CD4-positive, alpha-beta memory T cell (primary cell): ENCODE data around the gene RNF8. TPM values are rescaled to one million over a fixed set of nuclear protein-coding genes. Genes with fewer than 3 reads are reported as not detected.
A peak's percentile ranks its signal among the peaks of the same experiment; 100 is the strongest.

Source experiments
- CTCF ChIA-PET: fragments of 350-600 bp; sonication (Branson Sonifier 250); formaldehyde crosslinking; loops from one replicate; lab custom pipeline; 2021; ENCODE audit warnings: inconsistent platforms; ENCODE audit not compliant: partially characterized antibody; lab: Charles Lee
- POLR2A ChIA-PET: fragments of 350-600 bp; sonication (Branson Sonifier 250); formaldehyde crosslinking; loops from one replicate; lab custom pipeline; 2021; ENCODE audit not compliant: partially characterized antibody; lab: Charles Lee
- DNase-seq, 5 donors: peaks; one replicate each; pipeline versions ENCODE4 v3.0.0 to v3.0.0-alpha.2; 2020 to 2022; ENCODE audit warnings: mixed read lengths in 1 of 5
- H3K27ac ChIP-seq: one replicate; pipeline ENCODE4 v1.7.0; 2013; ENCODE audit warnings: low read depth, low read length
- H3K27me3 ChIP-seq: 2 replicates; pipeline ENCODE4 v1.7.0; 2013; ENCODE audit warnings: mild to moderate bottlenecking, low read length, moderate library complexity; ENCODE audit not compliant: insufficient read depth
- H3K36me3 ChIP-seq: 2 replicates; pipeline ENCODE4 v1.7.0; 2013; ENCODE audit warnings: mild to moderate bottlenecking, low read length, moderate library complexity; ENCODE audit not compliant: insufficient read depth
- H3K4me1 ChIP-seq: 2 replicates; pipeline ENCODE4 v1.7.0; 2013; ENCODE audit warnings: mild to moderate bottlenecking, low read length, moderate library complexity; ENCODE audit not compliant: insufficient read depth
- H3K4me3 ChIP-seq, 2 donors: one replicate each; pipeline ENCODE4 v1.7.0; 2013; ENCODE audit warnings: low read length in 2 of 2, mild to moderate bottlenecking in 1 of 2
- H3K9me3 ChIP-seq, 2 donors: one replicate each; pipeline ENCODE4 v1.7.0; 2013; ENCODE audit warnings: low read length in 2 of 2, control low read depth in 1 of 2; ENCODE audit not compliant: control insufficient read depth in 1 of 2
- H3K27ac Mint-ChIP-seq, 7 donors: one replicate each; pipeline ENCODE4 v1.8.0; 2020 to 2021; ENCODE audit warnings: mixed read lengths in 7 of 7, mild to moderate bottlenecking in 6 of 7, inconsistent platforms in 3 of 7, moderate library complexity in 3 of 7
- H3K27me3 Mint-ChIP-seq, 2 donors: one replicate each; pipeline ENCODE4 v1.8.0; 2020 to 2021; ENCODE audit warnings: mixed read lengths in 2 of 2
- H3K36me3 Mint-ChIP-seq, 2 donors: one replicate each; pipeline ENCODE4 v1.8.0; 2020 to 2021; ENCODE audit warnings: mixed read lengths in 2 of 2, inconsistent platforms in 1 of 2, mild to moderate bottlenecking in 1 of 2
- H3K4me1 Mint-ChIP-seq, 4 donors: one replicate each; pipeline ENCODE4 v1.8.0; 2020 to 2021; ENCODE audit warnings: mixed read lengths in 4 of 4, mild to moderate bottlenecking in 1 of 4
- H3K4me3 Mint-ChIP-seq, 8 donors: one replicate each; pipeline ENCODE4 v1.8.0; 2020 to 2021; ENCODE audit warnings: mixed read lengths in 8 of 8, mild to moderate bottlenecking in 7 of 8, moderate library complexity in 6 of 8, inconsistent platforms in 3 of 8
- H3K9me3 Mint-ChIP-seq, 8 donors: one replicate each; pipeline ENCODE4 v1.8.0; 2020 to 2021; ENCODE audit warnings: mixed read lengths in 8 of 8, mild to moderate bottlenecking in 5 of 8, inconsistent platforms in 3 of 8, moderate library complexity in 1 of 8
- intact Hi-C: fragments of 100-400 bp; cut with micrococcal nuclease; formaldehyde crosslinking; loops from one replicate; pipeline ENCODE4 v1.15.1; 2023
- polyA plus RNA-seq, 2 donors: library from polyadenylated mRNA; unstranded; fragments of 300-500 nt; fragmentation: Illumina TruSeq; gene quantifications; one replicate each; pipeline ENCODE4 v1.2.3, GENCODE V29; 2021
- total RNA-seq, 2 experiments: library from RNA; stranded (reverse); gene quantifications; one replicate each; pipeline ENCODE4 v1.2.3, GENCODE V29; 2021

Gene RNF8
- total and polyA plus RNA-seq, 4 experiments from 2014 or later, result 14.2 to 17.2 (median 15.7) TPM

- intact Hi-C loops, result no loop called here
- no peak overlapping the region for H3K4me3 ChIP-seq
- CTCF ChIA-PET, result interaction anchor here (0.6 kb wide), 1 partner anchor 490 kb away, joined by 3 read pairs; no protein-coding TSS in a partner anchor
- peaks cover 26 to 54% of the 10 kb centered on the region in 2 donors for H3K36me3 Mint-ChIP-seq
- H3K27me3 ChIP-seq, result no peaks in the 10 kb centered on the region
- H3K4me1 Mint-ChIP-seq, result peaks cover 0 to 11% (median 5%) of the 10 kb centered on the region in 4 donors
- no peaks in the 10 kb centered on the region for H3K9me3 Mint-ChIP-seq
- DNase-seq, result no peak
- H3K27me3 Mint-ChIP-seq, result no peaks in the 10 kb centered on the region
- H3K27ac ChIP-seq, result no peak overlapping the region
- H3K4me1 ChIP-seq, result no peaks in the 10 kb centered on the region
- H3K36me3 ChIP-seq, result peaks cover 28% of the 10 kb centered on the region
- no peaks in the 10 kb centered on the region for H3K9me3 ChIP-seq
- peak overlapping the region in 3 of 7 donors; percentile 16 to 81 (median 25) for H3K27ac Mint-ChIP-seq
- POLR2A ChIA-PET, result no interaction called here
- no peak overlapping the region for H3K4me3 Mint-ChIP-seq
Measured at GRCh38 chr6:37369321-37370201, 15.8 kb downstream of the RNF8 start.

GRCh38 chr6:37371154-37372083, 17.6 kb downstream of the RNF8 start:
- Mint-ChIP-seq H3K27me3 (no peaks in the 10 kb centered on the region), H3K36me3 (peaks cover 30 to 65% of the 10 kb centered on the region in 2 donors), H3K9me3 (no peaks in the 10 kb centered on the region), H3K4me3 (no peak overlapping the region), H3K4me1 (peaks cover 0 to 7% (median 4%) of the 10 kb centered on the region in 4 donors), H3K27ac (peak overlapping the region in 2 of 7 donors; percentile 13 to 23)
- intact Hi-C loops, result no loop called here
- no peaks in the 10 kb centered on the region for H3K9me3 ChIP-seq
- DNase-seq, result no peak
- POLR2A ChIA-PET, result no interaction called here
- H3K27me3 ChIP-seq, result no peaks in the 10 kb centered on the region
- no peak overlapping the region for H3K27ac ChIP-seq
- H3K4me1 ChIP-seq, result no peaks in the 10 kb centered on the region
- CTCF ChIA-PET, result interaction anchor here (1.1 to 1.7 kb wide), 2 partner anchors 46 to 85 kb away, joined by 3 to 10 read pairs; no protein-coding TSS in a partner anchor
- H3K36me3 ChIP-seq, result peaks cover 31% of the 10 kb centered on the region
- H3K4me3 ChIP-seq, result no peak overlapping the region

- Histone ChIP-seq H3K27me3 (no peaks in the 10 kb centered on the region), H3K27ac (no peak overlapping the region), H3K36me3 (peaks cover 33% of the 10 kb centered on the region), H3K4me1 (no peaks in the 10 kb centered on the region), H3K9me3 (no peaks in the 10 kb centered on the region), H3K4me3 (no peak overlapping the region)
- Mint-ChIP-seq H3K9me3 (no peaks in the 10 kb centered on the region), H3K36me3 (peaks cover 30 to 64% of the 10 kb centered on the region in 2 donors), H3K4me1 (peaks cover 0 to 5% (median under 1%) of the 10 kb centered on the region in 4 donors), H3K4me3 (no peak overlapping the region), H3K27ac (peak overlapping the region in 1 of 7 donors; percentile 64), H3K27me3 (no peaks in the 10 kb centered on the region)
- CTCF ChIA-PET, result interaction anchor here (1.7 kb wide), 1 partner anchor 47 kb away, joined by 10 read pairs; no protein-coding TSS in a partner anchor
- no peak for DNase-seq
- intact Hi-C loops, result no loop called here
- POLR2A ChIA-PET, result no interaction called here
Measured at GRCh38 chr6:37372116-37372515, 18.3 kb downstream of the RNF8 start.

GRCh38 chr6:37373822-37374471, 20.2 kb downstream of the RNF8 start:
- POLR2A ChIA-PET, result no interaction called here
- CTCF ChIA-PET, result interaction anchor here (1.0 to 2.3 kb wide), 2 partner anchors 10 to 12 kb away, joined by 4 to 5 read pairs; no protein-coding TSS in a partner anchor

GRCh38 chr6:37375376-37375775, 21.6 kb downstream of the RNF8 start:
- CTCF ChIA-PET, result interaction anchor here (2.3 kb wide), 1 partner anchor 9 kb away, joined by 5 read pairs; no protein-coding TSS in a partner anchor
- Histone ChIP-seq H3K4me3 (no peak overlapping the region), H3K27me3 (no peaks in the 10 kb centered on the region), H3K4me1 (no peaks in the 10 kb centered on the region), H3K27ac (no peak overlapping the region), H3K36me3 (peaks cover 20% of the 10 kb centered on the region), H3K9me3 (no peaks in the 10 kb centered on the region)
- Mint-ChIP-seq H3K27ac (no peak overlapping the region), H3K36me3 (peaks cover 23 to 55% of the 10 kb centered on the region in 2 donors), H3K4me3 (no peak overlapping the region), H3K27me3 (no peaks in the 10 kb centered on the region), H3K4me1 (no peaks in the 10 kb centered on the region), H3K9me3 (no peaks in the 10 kb centered on the region)
- POLR2A ChIA-PET, result no interaction called here
- intact Hi-C loops, result no loop called here
- no peak for DNase-seq

More at GRCh38 chr6:37373822-37374471, 20.2 kb downstream of the RNF8 start:
- Mint-ChIP-seq H3K4me1 (peaks cover 0 to 4% (median under 1%) of the 10 kb centered on the region in 4 donors), H3K36me3 (peaks cover 27 to 64% of the 10 kb centered on the region in 2 donors), H3K9me3 (no peaks in the 10 kb centered on the region), H3K27ac (peak overlapping the region in 2 of 7 donors; percentile 29 to 53), H3K27me3 (no peaks in the 10 kb centered on the region), H3K4me3 (no peak overlapping the region)
- no peaks in the 10 kb centered on the region for H3K27me3 ChIP-seq
- no peak for DNase-seq
- H3K4me1 ChIP-seq, result no peaks in the 10 kb centered on the region
- no peak overlapping the region for H3K4me3 ChIP-seq
- no peak overlapping the region for H3K27ac ChIP-seq
- intact Hi-C loops, result no loop called here
- peaks cover 23% of the 10 kb centered on the region for H3K36me3 ChIP-seq
- H3K9me3 ChIP-seq, result no peaks in the 10 kb centered on the region

GRCh38 chr6:37376078-37376743, 22.4 kb downstream of the RNF8 start:
- H3K27me3 Mint-ChIP-seq, result no peaks in the 10 kb centered on the region
- ChIA-PET POLR2A (interaction anchor here (0.7 kb wide), 1 partner anchor 312 kb away, joined by 3 read pairs; no protein-coding TSS in a partner anchor), CTCF (no interaction called here)
- H3K4me3 ChIP-seq, result no peak overlapping the region
- intact Hi-C loops, result no loop called here
- H3K36me3 ChIP-seq, result peaks cover 15% of the 10 kb centered on the region
- no peak for DNase-seq
- H3K4me1 ChIP-seq, result no peaks in the 10 kb centered on the region
- no peak overlapping the region for H3K4me3 Mint-ChIP-seq
- no peaks in the 10 kb centered on the region for H3K4me1 Mint-ChIP-seq
- H3K36me3 Mint-ChIP-seq, result peaks cover 21 to 51% of the 10 kb centered on the region in 2 donors
- no peaks in the 10 kb centered on the region for H3K9me3 Mint-ChIP-seq
- no peaks in the 10 kb centered on the region for H3K27me3 ChIP-seq
- no peaks in the 10 kb centered on the region for H3K9me3 ChIP-seq
- peak overlapping the region in 2 of 7 donors; percentile 20 to 72 for H3K27ac Mint-ChIP-seq
- H3K27ac ChIP-seq, result no peak overlapping the region
